GM12892 (cell line): ENCODE measurements around the gene DYNLT1.

Experiments
- POLR2A ChIP-seq: IDR thresholded peaks from 2 replicates; pipeline ENCODE4 v1.6.1; 2011; ENCODE audit warnings: low read depth, low read length, control low read depth
- POLR2AphosphoS5 ChIP-seq: IDR thresholded peaks from 2 replicates; pipeline ENCODE4 v1.6.1; 2011; ENCODE audit warnings: low read depth, low read length, control low read depth

DNA sequence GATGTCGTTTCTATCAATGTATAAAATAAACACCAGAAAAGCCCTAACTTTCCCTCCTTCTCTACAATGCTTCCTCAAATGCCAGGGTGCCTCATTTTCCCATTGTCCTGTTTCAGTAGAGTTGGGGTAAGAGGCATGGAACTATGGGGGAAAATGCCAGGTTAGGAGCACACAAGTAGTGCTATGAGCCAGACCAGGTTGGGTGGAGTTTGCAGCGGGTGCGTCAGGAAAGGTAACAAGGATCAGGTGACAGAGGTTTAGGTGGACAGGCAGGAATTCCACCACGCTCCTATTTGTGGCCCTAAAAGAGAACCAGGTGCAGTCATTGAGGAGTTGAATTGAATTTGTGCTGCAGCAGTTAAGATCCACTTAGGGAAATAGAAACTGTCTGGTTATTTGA, 41.8 kb upstream of the DYNLT1 start:
- TF ChIP-seq POLR2A: no peak
- no peak for TF ChIP-seq POLR2AphosphoS5
